GM19023 (cell line): Measurements from ENCODE around the gene CEP95.
"Not testable (repeated sequence)": the region's sequence is repeated elsewhere in the genome, so short reads cannot be mapped to it uniquely, and the experiment has no call there.

Experiments
- ATAC-seq: cut with Tn5 transposase; IDR thresholded peaks from one replicate; pipeline ENCODE4 v1.9.1; 2021; ENCODE audit warnings: mild to moderate bottlenecking, moderate library complexity; ENCODE audit not compliant: unreplicated experiment

CEP95 gene

DNA sequence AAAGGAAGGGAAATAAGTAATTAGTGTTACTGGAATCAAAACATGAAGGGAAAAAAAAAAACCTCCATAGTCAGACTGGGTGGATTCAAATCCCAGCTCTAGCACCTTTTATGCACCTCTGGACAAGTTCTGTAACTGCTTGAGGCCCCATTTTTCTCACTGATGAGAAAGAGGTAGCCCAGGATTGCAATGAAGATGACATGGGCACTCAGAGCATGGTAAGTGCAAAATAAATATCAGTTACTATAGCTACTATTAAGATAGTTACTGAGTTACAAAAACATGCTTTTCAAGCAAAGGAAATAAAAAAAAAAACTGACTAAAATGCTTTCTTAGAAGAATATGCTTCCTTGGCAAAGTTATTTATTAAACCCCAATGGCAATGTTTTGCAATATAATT, 58.8 kb downstream of the CEP95 start:
- ATAC-seq: no peak

DNA sequence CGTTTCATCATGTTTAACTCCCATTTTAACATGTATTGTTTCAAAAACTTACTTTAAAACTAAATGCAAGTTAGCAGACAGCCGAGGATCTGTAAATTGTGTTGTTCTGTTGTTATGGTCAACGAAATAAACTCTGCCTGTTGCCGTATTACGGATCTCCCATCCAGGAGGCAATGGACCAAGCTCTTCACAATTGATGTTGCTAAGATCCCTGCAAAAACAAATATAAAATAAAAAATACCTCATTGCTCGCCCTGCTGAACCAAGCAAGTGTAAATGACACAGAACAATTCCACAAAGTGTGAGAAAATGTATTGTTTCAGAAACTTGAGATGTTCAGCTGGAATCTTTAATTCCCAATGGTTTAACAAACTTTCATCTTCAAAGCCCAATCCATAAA, 65.0 kb downstream of the CEP95 start:
- no peak for ATAC-seq

DNA sequence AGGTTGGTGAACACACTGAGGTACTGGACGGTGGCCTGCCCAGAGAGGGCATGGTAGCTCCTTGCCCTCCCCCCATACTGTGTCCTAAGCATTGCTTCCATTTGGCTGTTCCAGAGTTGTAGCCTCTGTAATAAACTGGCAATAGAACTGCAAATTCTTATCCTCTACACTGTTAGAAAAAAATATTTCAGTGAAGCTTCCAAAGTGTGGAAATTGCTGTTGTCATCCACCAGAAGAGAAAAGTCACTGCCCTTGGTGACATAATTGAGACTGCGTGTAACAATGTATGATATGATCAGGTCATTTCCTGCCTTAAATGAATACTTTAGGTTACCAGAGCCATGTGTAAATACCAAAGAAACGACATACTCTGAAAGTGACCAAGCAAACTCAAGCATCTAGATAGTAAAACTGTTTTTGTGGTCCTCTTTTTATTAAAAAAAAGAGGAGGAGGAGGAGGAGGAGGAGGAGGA, 65.9 kb downstream of the CEP95 start:
- ATAC-seq: no peak

DNA sequence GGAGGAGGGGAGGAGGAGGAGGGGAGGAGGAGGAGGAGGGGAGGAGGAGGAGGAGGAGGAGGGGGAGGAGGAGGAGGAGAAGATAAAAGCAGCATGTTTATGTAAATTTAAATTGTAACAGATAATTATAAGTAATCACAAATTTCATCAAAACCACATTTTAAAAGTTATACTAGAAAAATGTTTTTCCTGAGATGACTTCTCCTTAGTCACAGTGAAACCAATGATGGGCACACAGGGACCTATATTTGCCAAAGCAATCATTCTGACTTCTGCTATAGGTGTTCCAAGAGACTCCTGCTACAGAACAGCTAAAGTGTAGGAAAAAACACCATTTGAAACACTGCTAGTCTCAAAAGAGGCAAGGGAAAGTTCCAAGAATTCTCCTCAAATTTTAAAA, 66.4 kb downstream of the CEP95 start:
- no peak for ATAC-seq

DNA sequence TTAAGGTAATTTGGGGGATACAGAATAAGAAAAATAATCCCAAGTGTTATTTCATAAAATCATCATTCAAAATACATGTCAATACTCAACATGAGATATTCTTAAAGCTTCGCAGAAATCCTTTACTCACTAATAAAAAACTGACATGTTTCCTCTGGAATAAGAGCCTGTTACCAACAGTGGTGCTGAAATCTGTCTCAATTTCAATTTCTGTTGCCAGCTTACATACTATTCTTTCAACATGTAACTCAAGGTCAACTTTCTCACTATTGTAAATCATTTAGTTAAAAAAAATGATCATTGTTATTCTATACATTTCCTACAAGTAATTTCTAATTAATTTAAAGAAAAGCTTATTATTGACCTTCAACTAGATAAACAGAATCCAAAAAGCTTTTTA, 67.9 kb downstream of the CEP95 start:
- ATAC-seq: no peak

DNA sequence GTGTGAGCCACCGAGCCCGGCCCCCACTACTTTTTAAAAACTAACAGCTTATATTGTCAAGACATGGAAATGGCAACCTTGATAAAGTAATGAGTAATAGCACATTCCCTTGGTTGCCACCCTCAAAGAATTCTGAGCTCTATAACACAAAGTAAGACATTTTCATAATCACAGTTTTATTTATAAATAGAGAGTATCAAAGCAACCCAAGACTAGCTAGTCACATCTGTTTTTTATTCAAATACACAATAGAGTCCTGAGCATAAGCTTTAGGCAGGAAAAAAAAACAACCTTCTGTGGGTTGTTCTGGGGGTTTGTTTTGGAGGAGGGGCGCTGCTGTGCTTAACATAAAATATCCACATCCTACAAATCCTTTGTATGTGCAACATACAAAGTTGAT, 68.7 kb downstream of the CEP95 start:
- ATAC-seq: no peak

DNA sequence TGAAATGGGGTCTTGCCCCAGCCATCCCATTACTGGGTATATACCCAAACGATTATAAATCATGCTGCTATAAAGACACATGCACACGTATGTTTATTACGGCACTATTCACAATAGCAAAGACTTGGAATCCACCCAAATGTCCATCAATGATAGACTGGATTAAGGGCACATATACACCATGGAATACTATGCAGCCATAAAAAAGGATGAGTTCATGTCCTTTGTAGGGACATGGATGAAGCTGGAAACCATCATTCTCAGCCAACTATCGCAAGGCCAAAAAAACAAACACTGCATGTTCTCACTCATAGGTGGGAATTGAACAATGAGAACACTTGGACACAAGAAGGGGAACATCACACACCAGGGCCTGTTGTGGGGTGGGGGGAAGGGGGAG, 70.2 kb downstream of the CEP95 start:
- not testable (repeated sequence) for ATAC-seq

DNA sequence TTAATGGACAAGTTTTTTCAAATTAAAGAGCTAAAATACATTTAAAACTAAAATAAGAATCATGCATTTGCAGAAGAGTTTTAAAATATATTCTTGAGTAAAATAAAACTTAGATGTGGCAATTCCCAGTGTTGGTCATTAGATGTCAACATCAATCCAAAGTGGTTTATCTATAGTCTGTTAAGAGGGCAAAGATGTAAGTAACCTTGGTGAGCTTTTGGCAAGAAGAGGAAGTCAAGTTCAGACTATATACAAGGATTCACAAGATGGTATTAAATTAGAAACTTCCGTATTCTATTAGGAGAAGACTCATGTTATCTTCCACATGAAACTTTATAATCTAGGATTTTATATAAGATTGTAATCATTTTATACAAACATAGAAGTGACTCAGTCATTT, 73.1 kb downstream of the CEP95 start:
- ATAC-seq: no peak

DNA sequence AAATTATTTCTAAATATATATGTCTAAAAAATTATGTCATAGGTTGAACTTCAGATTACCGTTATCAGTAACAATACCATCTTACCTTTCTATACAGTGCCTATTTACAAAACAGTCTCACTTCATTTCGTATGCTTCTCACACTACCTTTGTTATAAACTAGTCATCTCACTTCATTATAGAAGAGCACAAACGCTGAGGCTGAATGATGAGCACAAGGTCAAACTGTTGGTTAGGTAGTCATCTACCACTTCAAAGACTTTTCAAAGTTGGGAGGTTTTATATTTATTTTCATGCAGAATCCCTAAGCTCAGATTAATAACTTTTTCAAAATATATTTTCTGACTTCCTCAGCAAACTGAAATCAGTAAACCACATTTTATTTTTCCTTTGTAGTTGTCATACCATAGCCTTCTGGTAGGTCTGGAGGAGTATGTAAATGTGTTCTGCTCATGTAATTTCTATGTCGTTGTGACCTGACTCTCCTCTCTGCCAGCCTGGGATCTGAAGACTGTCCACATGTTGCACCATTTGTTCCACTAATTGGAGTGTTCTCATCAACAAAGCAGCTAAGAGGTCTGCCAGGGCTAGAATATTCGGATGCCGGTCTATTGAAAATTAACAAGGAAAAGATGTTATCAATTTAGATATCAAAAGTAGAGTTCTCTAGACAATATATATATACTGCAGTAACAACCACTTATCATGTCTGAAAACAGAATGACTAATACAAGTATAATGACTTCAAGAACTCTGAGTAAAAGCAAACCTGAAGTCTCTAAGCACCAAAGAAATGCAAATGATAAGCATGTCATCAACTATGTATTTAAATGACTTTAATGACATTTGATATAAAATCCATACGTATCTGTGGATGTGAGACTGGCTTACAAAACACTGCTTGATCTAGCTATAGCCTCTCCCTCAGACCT, 73.9 kb downstream of the CEP95 start:
- ATAC-seq: no peak

DNA sequence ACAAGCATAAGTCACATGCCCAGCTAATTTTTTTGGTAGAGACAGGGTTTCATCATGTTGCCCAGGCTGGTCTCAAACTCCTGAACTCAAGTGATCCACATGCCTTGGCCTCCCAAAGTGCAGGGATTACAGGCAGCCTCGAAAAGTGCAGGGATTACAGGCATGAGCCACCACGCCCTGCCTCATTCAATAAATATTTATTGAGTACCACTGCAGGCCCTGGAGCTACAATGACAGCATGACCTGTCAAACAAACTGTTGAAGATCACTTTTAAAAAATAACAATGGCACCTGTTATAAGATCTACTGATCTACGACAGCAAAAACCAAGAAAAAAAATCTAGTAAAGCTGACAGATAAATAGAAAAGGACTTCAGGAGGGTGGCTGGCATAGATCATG, 76.3 kb downstream of the CEP95 start:
- ATAC-seq: no peak

DNA sequence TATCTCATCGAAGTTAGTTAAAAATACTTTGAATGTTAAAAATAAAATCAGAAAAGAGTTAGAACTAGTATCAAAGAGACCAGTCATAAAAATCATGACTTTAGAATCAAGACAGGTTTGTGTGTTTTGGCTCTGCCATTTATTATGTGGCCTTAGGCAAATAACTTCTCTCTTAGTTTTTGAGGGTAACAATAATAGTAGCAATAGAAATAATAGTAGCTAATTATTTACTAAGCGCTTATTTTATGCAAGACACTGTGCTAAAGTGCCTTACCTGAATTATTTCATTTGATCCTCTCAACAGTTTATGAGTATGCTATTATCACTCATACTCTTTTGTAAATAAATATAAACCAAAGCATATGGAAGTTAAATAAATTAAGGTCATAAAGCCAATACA, 78.4 kb downstream of the CEP95 start:
- ATAC-seq: no peak
